ENCODE measurements around the gene PTH1R. TPM values are rescaled to one million over a fixed set of nuclear protein-coding genes. Genes with fewer than 3 reads are reported as not detected.

Gene PTH1R
- total and polyA plus RNA-seq, 10 of the 15 experiments (the other 5 are each of a cell fraction or from before 2014, with no cell fraction given), result not detected

DNA sequence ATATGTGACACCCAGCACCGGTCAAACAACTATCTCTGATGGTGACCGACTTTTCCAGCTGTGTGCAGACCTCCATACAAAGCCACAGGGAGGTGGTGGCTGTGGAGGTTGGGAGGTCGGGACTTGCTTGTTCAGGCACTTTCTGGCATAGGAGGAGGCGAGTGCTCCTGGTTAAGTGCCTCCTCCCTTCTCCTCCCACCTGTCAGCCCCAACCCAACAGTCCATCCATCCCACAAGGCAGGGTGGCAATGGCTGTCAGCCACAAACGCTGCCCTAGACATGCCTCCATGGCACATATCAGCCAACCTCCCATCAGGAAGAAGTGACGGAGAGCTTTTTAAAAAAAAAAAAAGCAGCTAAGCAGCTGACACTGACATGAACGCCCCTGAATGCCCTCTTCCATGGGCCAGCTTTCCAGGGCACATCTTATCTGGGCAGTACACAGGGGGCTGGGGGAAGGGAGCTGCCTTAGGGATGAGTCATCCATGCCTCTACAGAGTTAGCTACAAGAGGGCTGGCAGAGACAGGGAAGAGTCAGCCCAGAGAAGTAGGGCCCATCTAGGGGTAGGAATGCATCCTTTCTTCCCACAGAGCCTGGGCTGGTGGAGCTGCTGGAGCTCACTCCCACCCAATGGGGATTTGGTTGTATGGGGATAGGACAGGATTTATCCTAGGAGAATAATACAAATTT, 57.8 kb downstream of the PTH1R start:
- TF ChIP-seq TARDBP (IDR thresholded peaks at IDR 0.05; ENCODE audit: borderline replicate concordance) (no peak), NFYA (IDR thresholded peaks at IDR 0.05; ENCODE audit: borderline replicate concordance, low read depth, low read length) (no peak), POLR2A (IDR thresholded peaks at IDR 0.05; ENCODE audit: low read depth, low read length) (peak; percentile 4; the same call in 1 of the 2 replicates)
- TF ChIP-seq, protein P1, sequence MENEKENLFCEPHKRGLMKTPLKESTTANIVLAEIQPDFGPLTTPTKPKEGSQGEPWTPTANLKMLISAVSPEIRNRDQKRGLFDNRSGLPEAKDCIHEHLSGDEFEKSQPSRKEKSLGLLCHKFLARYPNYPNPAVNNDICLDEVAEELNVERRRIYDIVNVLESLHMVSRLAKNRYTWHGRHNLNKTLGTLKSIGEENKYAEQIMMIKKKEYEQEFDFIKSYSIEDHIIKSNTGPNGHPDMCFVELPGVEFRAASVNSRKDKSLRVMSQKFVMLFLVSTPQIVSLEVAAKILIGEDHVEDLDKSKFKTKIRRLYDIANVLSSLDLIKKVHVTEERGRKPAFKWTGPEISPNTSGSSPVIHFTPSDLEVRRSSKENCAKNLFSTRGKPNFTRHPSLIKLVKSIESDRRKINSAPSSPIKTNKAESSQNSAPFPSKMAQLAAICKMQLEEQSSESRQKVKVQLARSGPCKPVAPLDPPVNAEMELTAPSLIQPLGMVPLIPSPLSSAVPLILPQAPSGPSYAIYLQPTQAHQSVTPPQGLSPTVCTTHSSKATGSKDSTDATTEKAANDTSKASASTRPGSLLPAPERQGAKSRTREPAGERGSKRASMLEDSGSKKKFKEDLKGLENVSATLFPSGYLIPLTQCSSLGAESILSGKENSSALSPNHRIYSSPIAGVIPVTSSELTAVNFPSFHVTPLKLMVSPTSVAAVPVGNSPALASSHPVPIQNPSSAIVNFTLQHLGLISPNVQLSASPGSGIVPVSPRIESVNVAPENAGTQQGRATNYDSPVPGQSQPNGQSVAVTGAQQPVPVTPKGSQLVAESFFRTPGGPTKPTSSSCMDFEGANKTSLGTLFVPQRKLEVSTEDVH (IDR thresholded peaks at IDR 0.05; ENCODE audit: low read depth, partially characterized antibody), result no peak

More for the DNA sequence above, 57.8 kb downstream of the PTH1R start:
- FAIRE-seq (no peak), ATAC-seq (no peak), DNase-seq (ENCODE audit: low read depth, low spot score) (no peak)
- ChIA-PET CTCF (interaction anchor here (0.6 to 7.2 kb wide), 7 partner anchors 11 to 56 kb away, joined by 3 to 27 read pairs (median 5); no protein-coding TSS in a partner anchor), RAD21 (ENCODE audit: unreplicated experiment) (interaction anchor here (0.7 to 2.6 kb wide), 4 partner anchors 12 to 47 kb away, joined by 3 to 8 read pairs (median 5); partner anchors contain the start of gene NBEAL2), POLR2A (interaction anchor here (1.3 to 12.6 kb wide), 4 partner anchors 7 to 44 kb away, joined by 3 to 163 read pairs (median 26); partner anchors contain the start of gene NBEAL2), SMC1A (ENCODE audit: uncharacterized antibody, unreplicated experiment) (interaction anchor here (0.8 to 17.5 kb wide), 9 partner anchors 8 to 63 kb away, joined by 3 to 298 read pairs (median 4); no protein-coding TSS in a partner anchor)
- in situ Hi-C loops (cut with MboI) (no loop called here), intact Hi-C loops (cut with micrococcal nuclease; ENCODE audit: unreplicated experiment) (no loop called here)
- no peaks in the 10 kb centered on the region for H4K20me1 ChIP-seq (ENCODE audit: control insufficient read depth, insufficient read depth)
- H3K36me3 ChIP-seq (ENCODE audit: control insufficient read depth in 2 of 2, insufficient read depth in 2 of 2, low read length in 1 of 2), result peaks cover 38 to 57% of the 10 kb centered on the region in 2 experiments
- no peak overlapping the region for H3K4me2 ChIP-seq (ENCODE audit: control insufficient read depth, insufficient read depth)
- no peaks in the 10 kb centered on the region for H3K27me3 ChIP-seq (replicated peaks in 1 of 2; ENCODE audit: control insufficient read depth in 2 of 2, insufficient read depth in 2 of 2, low read length in 1 of 2)
- no peaks in the 10 kb centered on the region; the same call in 2 of the 3 replicates for H3K9me3 ChIP-seq (replicated peaks; ENCODE audit: control insufficient read depth, insufficient read depth, low read length)
- H3K79me2 ChIP-seq (ENCODE audit: control insufficient read depth, insufficient read depth, low read length), result peaks cover 76% of the 10 kb centered on the region
- H3K27ac ChIP-seq (ENCODE audit: control insufficient read depth, insufficient read depth), result no peak overlapping the region
- WGBS (ENCODE audit: insufficient coverage, insufficient replicate concordance, low lambda C conversion rate, missing lambda C conversion rate), result 89% methylated on average over 7 of the region's 7 CpGs
- no peak overlapping the region for H3K4me3 ChIP-seq
- no peak overlapping the region for H2AFZ ChIP-seq (ENCODE audit: control insufficient read depth, low read depth, low read length)
- no TSS peak for BruUV-seq (replicated peaks)
- no peak overlapping the region for H3K9ac ChIP-seq (ENCODE audit: control insufficient read depth, insufficient read depth, low read length)
- peaks cover 54% of the 10 kb centered on the region for H3K4me1 ChIP-seq (ENCODE audit: control insufficient read depth, insufficient read depth, low read length)

All from GM12878 (cell line).